Tibial nerve (tissue), 4 donors: ENCODE results near the gene ZNF358. TPM values are rescaled to one million over a fixed set of nuclear protein-coding genes. Genes with fewer than 3 reads are reported as not detected.
A peak's percentile ranks its signal among the peaks of the same experiment; 100 is the strongest.

Experiments
- DNase-seq, 2 donors: peaks; one replicate each; pipeline ENCODE4 v3.0.0-alpha.2; 2019; ENCODE audit warnings: low spot score in 2 of 2
- H3K27ac ChIP-seq, 4 donors: fragments of 200-600 bp; sonication (generic) in 3 of 4; one replicate each; pipeline ENCODE4 v1.5.1; 2017 to 2019; ENCODE audit warnings: mild to moderate bottlenecking in 1 of 4
- H3K27me3 ChIP-seq, 2 donors: fragments of 200-600 bp; sonication (generic) in 1 of 2; one replicate each; pipeline versions ENCODE4 v1.5.1 to v1.6.0; 2017 to 2019
- H3K36me3 ChIP-seq, 3 donors: fragments of 200-600 bp; sonication (generic); one replicate each; pipeline ENCODE4 v1.5.1; 2018 to 2019
- H3K4me1 ChIP-seq, 4 donors: fragments of 200-600 bp; sonication (generic) in 3 of 4; one replicate each; pipeline ENCODE4 v1.5.1; 2017 to 2019
- H3K4me3 ChIP-seq, 4 donors: fragments of 200-600 bp; sonication (generic) in 3 of 4; one replicate each; pipeline ENCODE4 v1.5.1; 2017 to 2019; ENCODE audit warnings: mild to moderate bottlenecking in 1 of 4, moderate library complexity in 1 of 4
- H3K9me3 ChIP-seq, 4 donors: fragments of 200-600 bp; sonication (generic) in 3 of 4; one replicate each; pipeline ENCODE4 v1.5.1; 2017 to 2019
- EP300 ChIP-seq, 2 donors: sonication (generic); formaldehyde crosslinking; IDR thresholded peaks; one replicate each; pipeline ENCODE4 v1.6.1; 2017; ENCODE audit warnings: antibody characterized with exemption in 2 of 2, mild to moderate bottlenecking in 1 of 2
- POLR2A ChIP-seq, 2 donors: fragments of 450-650 bp; IDR thresholded peaks; one replicate each; pipeline ENCODE4 v1.6.1; 2017; ENCODE audit warnings: antibody characterized with exemption in 2 of 2, mild to moderate bottlenecking in 2 of 2, moderate library complexity in 2 of 2
- WGBS, 2 donors: methylation state at CpG; one replicate each; pipeline ENCODE4 v1.1.5; 2018; 5-methylcytosine and 5-hydroxymethylcytosine counted together
- total RNA-seq, 4 donors: library from RNA; depleted of rRNA; stranded (reverse); fragments of >200 nt; gene quantifications; one replicate each; pipeline ENCODE4 v1.1.0, GENCODE V29; 2016
- TF ChIP-seq, protein P1 (sequence below), 5 experiments: fragments of 200-600 bp in 3 of 5; fragments of 450-650 bp in 2 of 5; sonication (generic) in 3 of 5; IDR thresholded peaks; one replicate each; pipeline ENCODE4 v1.5.1; 2016 to 2019; ENCODE audit warnings: antibody characterized with exemption in 5 of 5, mild to moderate bottlenecking in 3 of 5, moderate library complexity in 2 of 5

ZNF358 gene
- total RNA-seq, 4 donors from 2014 or later = 40.0 to 84.0 (median 69.2) TPM

DNA sequence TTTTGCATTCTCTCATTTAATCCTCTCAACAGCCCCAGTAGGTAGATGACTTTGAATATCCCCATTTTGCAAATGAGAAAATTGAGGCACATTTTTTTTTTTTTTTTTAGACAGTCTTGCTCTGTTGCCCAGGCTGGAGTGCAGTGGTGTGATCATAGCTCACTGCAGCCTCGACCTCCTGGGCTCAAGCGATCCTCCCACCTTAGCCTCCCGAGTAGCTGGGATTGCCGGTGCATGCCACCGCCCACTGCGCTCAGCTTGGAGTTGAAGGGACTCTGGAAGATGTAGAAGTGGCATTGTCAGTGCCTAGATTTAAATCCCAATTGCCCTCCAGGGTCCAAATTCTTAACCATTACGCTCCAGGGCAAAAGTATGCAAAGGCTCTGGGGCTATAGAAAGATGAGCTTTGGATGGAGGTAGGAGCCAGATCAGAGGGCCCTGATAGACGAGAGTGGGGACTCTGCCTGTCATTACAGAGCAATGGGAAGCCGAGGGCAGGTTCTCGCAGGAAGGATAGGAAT lies 5.7 kb downstream of the ZNF358 start:
- 35 to 40% methylated on average over 10 of the region's 10 CpGs for WGBS, 2 donors
- Histone ChIP-seq H3K4me3 (peak overlapping the region in 3 of 4 donors; percentile 20 to 95 (median 93)), H3K27ac (peak overlapping the region; percentile 4 to 81 (median 62)), H3K36me3 (peaks cover 0 to 54% (median 0%) of the 10 kb centered on the region in 3 donors), H3K27me3 (no peaks in the 10 kb centered on the region), H3K4me1 (peaks cover 0 to 43% (median 28%) of the 10 kb centered on the region in 4 donors), H3K9me3 (no peaks in the 10 kb centered on the region)
- DNase-seq = no peak
- TF ChIP-seq EP300 (IDR thresholded peaks at IDR 0.05) (no peak), POLR2A (IDR thresholded peaks at IDR 0.05) (no peak)
- TF ChIP-seq, protein P1, sequence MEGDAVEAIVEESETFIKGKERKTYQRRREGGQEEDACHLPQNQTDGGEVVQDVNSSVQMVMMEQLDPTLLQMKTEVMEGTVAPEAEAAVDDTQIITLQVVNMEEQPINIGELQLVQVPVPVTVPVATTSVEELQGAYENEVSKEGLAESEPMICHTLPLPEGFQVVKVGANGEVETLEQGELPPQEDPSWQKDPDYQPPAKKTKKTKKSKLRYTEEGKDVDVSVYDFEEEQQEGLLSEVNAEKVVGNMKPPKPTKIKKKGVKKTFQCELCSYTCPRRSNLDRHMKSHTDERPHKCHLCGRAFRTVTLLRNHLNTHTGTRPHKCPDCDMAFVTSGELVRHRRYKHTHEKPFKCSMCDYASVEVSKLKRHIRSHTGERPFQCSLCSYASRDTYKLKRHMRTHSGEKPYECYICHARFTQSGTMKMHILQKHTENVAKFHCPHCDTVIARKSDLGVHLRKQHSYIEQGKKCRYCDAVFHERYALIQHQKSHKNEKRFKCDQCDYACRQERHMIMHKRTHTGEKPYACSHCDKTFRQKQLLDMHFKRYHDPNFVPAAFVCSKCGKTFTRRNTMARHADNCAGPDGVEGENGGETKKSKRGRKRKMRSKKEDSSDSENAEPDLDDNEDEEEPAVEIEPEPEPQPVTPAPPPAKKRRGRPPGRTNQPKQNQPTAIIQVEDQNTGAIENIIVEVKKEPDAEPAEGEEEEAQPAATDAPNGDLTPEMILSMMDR (IDR thresholded peaks at IDR 0.05) = no peak

DNA sequence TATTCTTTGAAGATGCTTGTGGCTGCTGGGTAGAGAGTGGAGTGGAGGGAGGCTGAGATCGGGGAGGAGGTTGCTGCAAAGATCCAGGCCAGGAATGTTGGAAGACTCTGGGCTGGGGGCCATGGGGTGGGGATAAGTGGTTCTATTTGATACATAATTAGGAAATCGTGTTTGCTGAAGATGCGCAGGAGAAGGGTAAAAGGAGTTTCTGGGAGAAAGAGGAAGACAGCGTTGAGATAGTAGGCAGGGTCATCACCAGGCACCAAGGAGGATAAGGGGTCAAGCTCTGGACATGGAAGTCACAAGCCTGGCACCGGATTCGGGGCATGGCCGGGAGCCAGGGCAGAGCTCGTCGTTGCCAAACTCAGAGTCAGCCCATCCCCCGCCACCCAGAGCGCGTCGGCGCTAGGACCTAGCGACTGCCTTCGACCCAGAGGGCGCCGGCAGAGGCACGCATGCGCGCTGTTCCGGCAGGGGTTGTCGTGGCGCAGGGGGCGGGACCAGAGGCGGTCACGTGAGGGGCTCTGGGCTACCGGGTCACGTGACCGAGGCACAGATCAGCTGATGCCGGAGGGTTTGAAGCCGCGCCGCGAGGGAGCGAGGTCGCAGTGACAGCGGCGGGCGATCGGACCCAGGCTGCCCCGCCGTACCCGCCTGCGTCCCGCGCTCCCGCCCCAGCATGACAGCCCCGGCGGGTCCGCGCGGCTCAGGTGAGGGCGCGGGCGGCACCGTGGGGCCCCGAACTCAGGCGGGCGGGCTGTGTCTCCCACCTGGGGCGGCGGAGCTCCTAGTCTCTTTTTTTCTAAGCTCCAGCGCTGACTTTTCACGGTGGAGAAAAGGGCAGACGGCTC lies 6.4 kb downstream of the ZNF358 start, which contains the start of gene MCOLN1:
Gene MCOLN1, plus strand, starts transcription at position 553 of the 851 bp plus-strand sequence. Its CDS starts 127 bp downstream, at position 680.
- TF ChIP-seq, protein P1 (IDR thresholded peaks at IDR 0.05) = peak in 2 of 5 experiments; percentile 36 to 76
- TF ChIP-seq EP300 (IDR thresholded peaks at IDR 0.05) (peak; percentile 98 to 99), POLR2A (IDR thresholded peaks at IDR 0.05) (peak; percentile 46 to 63)
- Histone ChIP-seq H3K36me3 (peaks cover 0 to 61% (median 0%) of the 10 kb centered on the region in 3 donors), H3K4me1 (peaks cover 0 to 36% (median 21%) of the 10 kb centered on the region in 4 donors), H3K9me3 (no peaks in the 10 kb centered on the region), H3K4me3 (peak within 1 kb of the TSS; percentile 75 to 95 (median 86)), H3K27ac (peak within 1 kb of the TSS; percentile 4 to 81 (median 71)), H3K27me3 (no peaks in the 10 kb centered on the region)
- DNase-seq = peak; percentile 100
- WGBS, 2 donors = 0 to 1% methylated on average over 21 to 49 of the region's 65 CpGs

GRCh38 chr19:7522923-7523667 lies 7.2 kb downstream of the ZNF358 start:
- no peak for TF ChIP-seq POLR2A (IDR thresholded peaks at IDR 0.05)
- no peak for TF ChIP-seq EP300 (IDR thresholded peaks at IDR 0.05)
- no peak for DNase-seq
- peaks cover 0 to 28% (median 18%) of the 10 kb centered on the region in 4 donors for H3K4me1 ChIP-seq
- peaks cover 0 to 69% (median 0%) of the 10 kb centered on the region in 3 donors for H3K36me3 ChIP-seq
- H3K27me3 ChIP-seq = no peaks in the 10 kb centered on the region
- H3K9me3 ChIP-seq = no peaks in the 10 kb centered on the region
- WGBS, 2 donors = 5 to 9% methylated on average over 23 of the region's 23 CpGs
- H3K4me3 ChIP-seq = peak overlapping the region; percentile 75 to 95 (median 86)
- peak overlapping the region in 2 of 4 donors; percentile 68 to 81 for H3K27ac ChIP-seq

- Histone ChIP-seq H3K9me3 (no peaks in the 10 kb centered on the region), H3K27ac (no peak overlapping the region), H3K27me3 (no peaks in the 10 kb centered on the region), H3K4me3 (no peak overlapping the region), H3K36me3 (peaks cover 0 to 72% (median 0%) of the 10 kb centered on the region in 3 donors), H3K4me1 (peaks cover 0 to 27% (median 18%) of the 10 kb centered on the region in 4 donors)
- no peak for DNase-seq
- 88 to 92% methylated on average over 5 of the region's 5 CpGs for WGBS, 2 donors
- TF ChIP-seq, protein P1 (IDR thresholded peaks at IDR 0.05) = no peak
- no peak for TF ChIP-seq POLR2A (IDR thresholded peaks at IDR 0.05)
- TF ChIP-seq EP300 (IDR thresholded peaks at IDR 0.05) = no peak
These were observed 8.6 kb downstream of the ZNF358 start for GRCh38 chr19:7524523-7524922.

- H3K4me3 ChIP-seq = no peak overlapping the region
- no peaks in the 10 kb centered on the region for H3K27me3 ChIP-seq
- peaks cover 0 to 72% (median 0%) of the 10 kb centered on the region in 3 donors for H3K36me3 ChIP-seq
- WGBS, 2 donors = 94% methylated on average over 20 of the region's 20 CpGs
- no peak overlapping the region for H3K27ac ChIP-seq
- H3K4me1 ChIP-seq = peaks cover 0 to 27% (median 18%) of the 10 kb centered on the region in 4 donors
- no peak for DNase-seq
- TF ChIP-seq POLR2A (IDR thresholded peaks at IDR 0.05) (no peak), EP300 (IDR thresholded peaks at IDR 0.05) (no peak)
- TF ChIP-seq, protein P1 (IDR thresholded peaks at IDR 0.05) = no peak
- no peaks in the 10 kb centered on the region for H3K9me3 ChIP-seq
These were observed 9.3 kb downstream of the ZNF358 start for GRCh38 chr19:7524992-7525739.
